AG20443 (cell line): ENCODE measurements around the gene NAPB.
A peak's percentile ranks its signal among the peaks of the same experiment; 100 is the strongest.
"Not testable (repeated sequence)": the region's sequence is repeated elsewhere in the genome, so short reads cannot be mapped to it uniquely, and the experiment has no call there.

ENCODE experiments used
- DNase-seq: peaks from one replicate; pipeline ENCODE4 v3.0.0; 2012; ENCODE audit warnings: low spot score, mixed read lengths

The NAPB gene

GRCh38 chr20:23367770-23368169 lies 53.5 kb downstream of the NAPB start:
- no peak for DNase-seq

GRCh38 chr20:23366384-23366783 lies 54.9 kb downstream of the NAPB start:
- no peak for DNase-seq

GRCh38 chr20:23365390-23366165 lies 55.7 kb downstream of the NAPB start:
- no peak for DNase-seq

GRCh38 chr20:23363257-23363649 lies 58.0 kb downstream of the NAPB start:
- DNase-seq, result no peak

- peak; percentile 59 for DNase-seq
Measured at GRCh38 chr20:23362392-23363256, 58.7 kb downstream of the NAPB start.

- DNase-seq, result peak; percentile 98
Measured at GRCh38 chr20:23361476-23362391, 59.6 kb downstream of the NAPB start, which contains the start of gene GZF1. TSS of gene GZF1 (plus strand) at chr20:23362182. CDS start at chr20:23364384, 2,202 bp downstream.

GRCh38 chr20:23361119-23361475 lies 60.2 kb downstream of the NAPB start:
- no peak for DNase-seq

GRCh38 chr20:23360531-23360930 lies 60.8 kb downstream of the NAPB start:
- no peak for DNase-seq

- no peak for DNase-seq
Measured at GRCh38 chr20:23358923-23359593, 62.2 kb downstream of the NAPB start.

GRCh38 chr20:23358563-23358906 lies 62.8 kb downstream of the NAPB start:
- DNase-seq, result no peak

GRCh38 chr20:23357767-23358562 lies 63.3 kb downstream of the NAPB start:
- DNase-seq, result peak; percentile 92

- DNase-seq, result no peak
Measured at GRCh38 chr20:23356203-23356602, 65.1 kb downstream of the NAPB start.

GRCh38 chr20:23350904-23351838 lies 70.1 kb downstream of the NAPB start:
- peak; percentile 33 for DNase-seq

GRCh38 chr20:23350196-23350903 lies 70.9 kb downstream of the NAPB start, which contains the start of gene NXT1:
TSS of gene NXT1 (plus strand) at chr20:23350791. CDS start at chr20:23354042, 3,251 bp downstream.
- peak; percentile 95 for DNase-seq

GRCh38 chr20:23349338-23350195 lies 71.7 kb downstream of the NAPB start:
- DNase-seq, result peak; percentile 88

GRCh38 chr20:23348510-23348909 lies 72.8 kb downstream of the NAPB start:
- DNase-seq, result not testable (repeated sequence)

GRCh38 chr20:23347791-23348190 lies 73.5 kb downstream of the NAPB start:
- DNase-seq, result no peak

GRCh38 chr20:23346002-23346401 lies 75.3 kb downstream of the NAPB start:
- DNase-seq, result no peak
